Measurements from ENCODE around the gene M1AP.

GRCh38 chr2:74514368-74515270, 133.5 kb downstream of the M1AP start, which contains the start of gene TLX2:
- TF ChIP-seq POLR2AphosphoS5 (IDR thresholded peaks at IDR 0.05; ENCODE audit: low read depth, low read length), result no peak
- TF ChIP-seq TAF1 (IDR thresholded peaks at IDR 0.05; ENCODE audit: borderline replicate concordance, insufficient read depth, low read length), result no peak
- TF ChIP-seq, protein P1, sequence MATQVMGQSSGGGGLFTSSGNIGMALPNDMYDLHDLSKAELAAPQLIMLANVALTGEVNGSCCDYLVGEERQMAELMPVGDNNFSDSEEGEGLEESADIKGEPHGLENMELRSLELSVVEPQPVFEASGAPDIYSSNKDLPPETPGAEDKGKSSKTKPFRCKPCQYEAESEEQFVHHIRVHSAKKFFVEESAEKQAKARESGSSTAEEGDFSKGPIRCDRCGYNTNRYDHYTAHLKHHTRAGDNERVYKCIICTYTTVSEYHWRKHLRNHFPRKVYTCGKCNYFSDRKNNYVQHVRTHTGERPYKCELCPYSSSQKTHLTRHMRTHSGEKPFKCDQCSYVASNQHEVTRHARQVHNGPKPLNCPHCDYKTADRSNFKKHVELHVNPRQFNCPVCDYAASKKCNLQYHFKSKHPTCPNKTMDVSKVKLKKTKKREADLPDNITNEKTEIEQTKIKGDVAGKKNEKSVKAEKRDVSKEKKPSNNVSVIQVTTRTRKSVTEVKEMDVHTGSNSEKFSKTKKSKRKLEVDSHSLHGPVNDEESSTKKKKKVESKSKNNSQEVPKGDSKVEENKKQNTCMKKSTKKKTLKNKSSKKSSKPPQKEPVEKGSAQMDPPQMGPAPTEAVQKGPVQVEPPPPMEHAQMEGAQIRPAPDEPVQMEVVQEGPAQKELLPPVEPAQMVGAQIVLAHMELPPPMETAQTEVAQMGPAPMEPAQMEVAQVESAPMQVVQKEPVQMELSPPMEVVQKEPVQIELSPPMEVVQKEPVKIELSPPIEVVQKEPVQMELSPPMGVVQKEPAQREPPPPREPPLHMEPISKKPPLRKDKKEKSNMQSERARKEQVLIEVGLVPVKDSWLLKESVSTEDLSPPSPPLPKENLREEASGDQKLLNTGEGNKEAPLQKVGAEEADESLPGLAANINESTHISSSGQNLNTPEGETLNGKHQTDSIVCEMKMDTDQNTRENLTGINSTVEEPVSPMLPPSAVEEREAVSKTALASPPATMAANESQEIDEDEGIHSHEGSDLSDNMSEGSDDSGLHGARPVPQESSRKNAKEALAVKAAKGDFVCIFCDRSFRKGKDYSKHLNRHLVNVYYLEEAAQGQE (IDR thresholded peaks at IDR 0.05; ENCODE audit: insufficient read depth in 1 of 2, low read depth in 2 of 2, low read length in 2 of 2), result no peak
